Skeletal muscle tissue (tissue), 4 donors: ENCODE results near the gene MLXIP. TPM values are rescaled to one million over a fixed set of nuclear protein-coding genes. Genes with fewer than 3 reads are reported as not detected.

Experiments used
- H3K27ac ChIP-seq: one replicate; pipeline ENCODE4 v1.7.0; 2013; ENCODE audit warnings: mild to moderate bottlenecking, low read depth, low read length, inconsistent platforms
- H3K27me3 ChIP-seq, 3 donors: one replicate each; pipeline ENCODE4 v1.7.0; 2013; ENCODE audit warnings: low read length in 3 of 3; ENCODE audit not compliant: control insufficient read depth in 3 of 3, insufficient read depth in 3 of 3
- H3K36me3 ChIP-seq, 3 donors: one replicate each; pipeline ENCODE4 v1.7.0; 2013; ENCODE audit warnings: low read length in 3 of 3; ENCODE audit not compliant: control insufficient read depth in 3 of 3, insufficient read depth in 3 of 3
- H3K4me1 ChIP-seq, 3 donors: one replicate each; pipeline ENCODE4 v1.7.0; 2013; ENCODE audit warnings: low read length in 3 of 3, mild to moderate bottlenecking in 3 of 3; ENCODE audit not compliant: control insufficient read depth in 3 of 3, insufficient read depth in 3 of 3
- H3K4me3 ChIP-seq, 3 donors: one replicate each; pipeline ENCODE4 v1.7.0; 2013; ENCODE audit warnings: low read length in 3 of 3
- H3K9ac ChIP-seq, 3 donors: one replicate each; pipeline ENCODE4 v1.7.0; 2013; ENCODE audit warnings: low read length in 3 of 3, mild to moderate bottlenecking in 3 of 3, moderate library complexity in 2 of 3, low read depth in 1 of 3
- H3K9me3 ChIP-seq, 3 donors: one replicate each; pipeline ENCODE4 v1.7.0; 2013; ENCODE audit warnings: low read length in 3 of 3; ENCODE audit not compliant: control insufficient read depth in 3 of 3
- total RNA-seq: library from RNA; depleted of rRNA; stranded (reverse); fragments of >200 nt; gene quantifications from one replicate; pipeline ENCODE4 v1.2.3, GENCODE V29; 2014
- donor health status: Osteomylitis.

Gene MLXIP
- total RNA-seq, 1 donor from 2014 or later: 10.4 TPM

DNA sequence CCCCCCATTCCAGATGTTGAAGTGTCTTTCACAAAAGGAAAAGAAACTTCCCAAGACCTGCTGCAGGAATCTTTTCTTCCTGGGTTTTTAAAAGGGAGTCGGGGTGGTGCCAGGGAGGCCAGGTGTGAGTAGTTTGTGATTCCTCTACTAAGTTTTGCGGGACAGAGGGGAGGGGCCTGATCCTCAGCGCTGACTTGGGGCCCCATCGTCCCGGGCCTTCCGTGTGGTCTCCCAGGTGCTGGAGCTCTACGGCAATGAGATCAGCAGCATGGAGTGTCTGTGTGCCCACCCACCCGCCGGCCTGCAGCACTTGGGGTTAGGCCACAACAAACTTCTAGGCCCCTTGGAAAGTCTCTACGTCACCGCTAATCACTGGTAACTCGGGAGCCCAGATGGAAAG is 108.9 kb downstream of the MLXIP start:
- Histone ChIP-seq H3K4me3 (no peak overlapping the region), H3K9ac (no peak overlapping the region), H3K4me1 (peaks cover 2 to 5% (median 3%) of the 10 kb centered on the region in 3 donors), H3K27me3 (peaks cover 0 to 11% (median 3%) of the 10 kb centered on the region in 3 donors), H3K27ac (no peak overlapping the region), H3K36me3 (no peaks in the 10 kb centered on the region), H3K9me3 (no peaks in the 10 kb centered on the region)

DNA sequence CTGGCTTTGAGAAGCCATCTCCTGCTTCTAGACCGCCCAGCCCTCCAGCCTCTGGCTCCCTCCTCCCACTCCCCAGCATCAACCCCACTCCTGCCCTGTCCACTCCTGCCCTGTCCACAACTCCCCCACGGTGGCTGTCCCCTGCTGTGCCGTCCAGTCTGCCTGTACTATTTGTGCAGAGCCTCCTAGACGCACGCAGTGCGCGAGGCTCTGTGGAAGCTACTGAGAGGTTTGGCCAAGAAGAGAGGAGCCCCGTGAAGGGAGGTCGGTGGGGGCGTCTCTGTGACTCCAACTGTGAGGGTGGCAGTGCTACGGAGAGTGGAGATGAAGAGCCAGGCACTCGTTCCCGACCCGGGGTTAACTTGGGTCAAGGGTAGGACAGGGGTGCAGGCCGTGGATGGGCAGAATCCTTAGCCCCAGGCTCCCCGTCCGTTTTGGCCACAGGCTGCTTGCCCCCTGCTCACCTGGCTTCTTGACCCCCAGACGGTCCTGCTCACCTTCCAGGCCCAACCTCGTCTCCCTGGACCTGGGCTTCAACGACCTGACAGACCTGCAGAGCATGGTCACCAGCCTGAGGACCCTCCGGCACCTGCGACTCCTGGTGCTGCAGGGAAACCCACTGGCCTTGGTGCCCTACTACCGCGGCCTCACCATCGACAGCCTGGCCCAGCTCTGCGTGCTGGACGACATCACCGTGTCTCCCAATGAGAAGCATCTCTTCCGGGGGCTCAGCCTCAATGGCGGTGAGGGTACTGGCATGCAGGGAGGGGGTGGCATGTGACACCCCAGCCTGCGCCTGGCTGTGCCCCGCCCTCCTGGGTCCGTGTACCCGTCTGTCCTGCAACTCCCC is 111.3 kb downstream of the MLXIP start:
- no peak overlapping the region for H3K27ac ChIP-seq

GRCh38 chr12:122190842-122191668 is 112.5 kb downstream of the MLXIP start:
- Histone ChIP-seq H3K27ac (no peak overlapping the region), H3K4me1 (no peaks in the 10 kb centered on the region), H3K27me3 (peaks cover 0 to 4% (median 3%) of the 10 kb centered on the region in 3 donors), H3K36me3 (no peaks in the 10 kb centered on the region), H3K4me3 (no peak overlapping the region), H3K9ac (no peak overlapping the region), H3K9me3 (no peaks in the 10 kb centered on the region)

More for the DNA sequence above, 111.3 kb downstream of the MLXIP start:
- Histone ChIP-seq H3K36me3 (no peaks in the 10 kb centered on the region), H3K4me3 (no peak overlapping the region), H3K4me1 (no peaks in the 10 kb centered on the region), H3K27me3 (peaks cover 0 to 4% (median 3%) of the 10 kb centered on the region in 3 donors), H3K9me3 (no peaks in the 10 kb centered on the region), H3K9ac (no peak overlapping the region)

DNA sequence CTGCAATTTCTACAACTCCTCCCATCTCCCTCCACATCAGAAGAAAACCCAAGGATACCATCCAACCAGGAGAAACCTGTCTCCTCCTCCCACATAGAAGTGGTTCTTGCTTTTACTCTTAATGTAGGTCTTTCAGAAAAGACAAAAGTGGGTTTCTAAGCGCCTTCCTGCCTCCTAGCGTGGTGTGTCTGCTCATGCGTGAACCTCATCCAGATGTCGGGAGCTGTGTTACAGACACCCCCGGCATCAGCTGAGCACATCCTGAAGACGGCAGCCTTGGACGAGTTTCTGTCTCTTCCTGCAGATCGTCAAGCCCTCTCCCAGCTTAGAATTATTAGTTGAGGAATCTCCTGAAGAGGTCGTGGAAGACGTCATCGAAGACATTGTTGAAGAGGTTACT is 113.9 kb downstream of the MLXIP start:
- Histone ChIP-seq H3K4me1 (no peaks in the 10 kb centered on the region), H3K9ac (no peak overlapping the region), H3K9me3 (no peaks in the 10 kb centered on the region), H3K36me3 (no peaks in the 10 kb centered on the region), H3K27ac (no peak overlapping the region), H3K27me3 (peaks cover 0 to 4% (median 3%) of the 10 kb centered on the region in 3 donors), H3K4me3 (no peak overlapping the region)

GRCh38 chr12:122194804-122195203 is 116.2 kb downstream of the MLXIP start:
- no peak overlapping the region for H3K4me3 ChIP-seq
- H3K9me3 ChIP-seq: no peaks in the 10 kb centered on the region
- no peaks in the 10 kb centered on the region for H3K4me1 ChIP-seq
- no peak overlapping the region for H3K27ac ChIP-seq
- H3K9ac ChIP-seq: no peak overlapping the region
- peaks cover 2 to 7% (median 3%) of the 10 kb centered on the region in 3 donors for H3K27me3 ChIP-seq
- H3K36me3 ChIP-seq: no peaks in the 10 kb centered on the region

DNA sequence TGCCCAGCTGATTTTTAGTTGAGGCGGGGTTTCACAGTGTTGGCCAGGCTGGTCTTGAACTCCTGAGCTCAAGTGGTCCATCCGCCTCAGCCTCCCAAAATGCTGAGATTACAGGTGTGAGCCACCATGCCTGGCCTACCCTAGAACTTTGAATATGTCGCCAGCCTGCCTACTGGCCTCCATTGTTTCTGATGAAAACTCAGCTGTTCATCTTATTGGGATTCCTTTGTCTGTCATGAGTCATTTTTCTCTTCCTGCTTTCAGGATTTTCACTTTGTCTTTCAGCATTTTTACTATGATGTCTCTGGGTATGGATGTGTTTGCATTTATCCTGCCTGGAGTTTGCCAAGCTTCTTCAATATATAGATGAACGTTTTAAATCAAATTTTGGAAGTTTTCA is 116.8 kb downstream of the MLXIP start:
- H3K36me3 ChIP-seq: no peaks in the 10 kb centered on the region
- H3K4me3 ChIP-seq: no peak overlapping the region
- H3K4me1 ChIP-seq: no peaks in the 10 kb centered on the region
- H3K9ac ChIP-seq: no peak overlapping the region
- no peak overlapping the region for H3K27ac ChIP-seq
- H3K27me3 ChIP-seq: peaks cover 7 to 8% (median 8%) of the 10 kb centered on the region in 3 donors
- H3K9me3 ChIP-seq: no peaks in the 10 kb centered on the region

Other genes with a start within 250 kb of the MLXIP start
- not detected for gene HPD, start 219.9 kb upstream of the MLXIP start, total RNA-seq
- gene PSMD9, start 190.0 kb upstream of the MLXIP start, total RNA-seq: 13.0 TPM
- 2.6 TPM for gene CFAP251, start 160.2 kb upstream of the MLXIP start, total RNA-seq
- gene BCL7A, start 56.9 kb upstream of the MLXIP start, total RNA-seq: 9.4 TPM
- not detected for gene IL31, start 95.5 kb downstream of the MLXIP start, total RNA-seq
- gene LRRC43, start 104.4 kb downstream of the MLXIP start, total RNA-seq: not detected
- gene B3GNT4, start 125.0 kb downstream of the MLXIP start, total RNA-seq: not detected
- gene DIABLO, start 147.3 kb downstream of the MLXIP start, total RNA-seq: 45.4 TPM
- gene VPS33A, start 187.7 kb downstream of the MLXIP start, total RNA-seq: 16.2 TPM